Measurements from ENCODE around the gene SSU72.

GRCh38 chr1:1617516-1617915 is 42.9 kb upstream of the SSU72 start:
- TF ChIP-seq EZH2phosphoT487 (conservative IDR thresholded peaks at IDR 0.05; ENCODE audit: low read length) = no peak
- TF ChIP-seq, protein P1, sequence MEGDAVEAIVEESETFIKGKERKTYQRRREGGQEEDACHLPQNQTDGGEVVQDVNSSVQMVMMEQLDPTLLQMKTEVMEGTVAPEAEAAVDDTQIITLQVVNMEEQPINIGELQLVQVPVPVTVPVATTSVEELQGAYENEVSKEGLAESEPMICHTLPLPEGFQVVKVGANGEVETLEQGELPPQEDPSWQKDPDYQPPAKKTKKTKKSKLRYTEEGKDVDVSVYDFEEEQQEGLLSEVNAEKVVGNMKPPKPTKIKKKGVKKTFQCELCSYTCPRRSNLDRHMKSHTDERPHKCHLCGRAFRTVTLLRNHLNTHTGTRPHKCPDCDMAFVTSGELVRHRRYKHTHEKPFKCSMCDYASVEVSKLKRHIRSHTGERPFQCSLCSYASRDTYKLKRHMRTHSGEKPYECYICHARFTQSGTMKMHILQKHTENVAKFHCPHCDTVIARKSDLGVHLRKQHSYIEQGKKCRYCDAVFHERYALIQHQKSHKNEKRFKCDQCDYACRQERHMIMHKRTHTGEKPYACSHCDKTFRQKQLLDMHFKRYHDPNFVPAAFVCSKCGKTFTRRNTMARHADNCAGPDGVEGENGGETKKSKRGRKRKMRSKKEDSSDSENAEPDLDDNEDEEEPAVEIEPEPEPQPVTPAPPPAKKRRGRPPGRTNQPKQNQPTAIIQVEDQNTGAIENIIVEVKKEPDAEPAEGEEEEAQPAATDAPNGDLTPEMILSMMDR (IDR thresholded peaks at IDR 0.05; ENCODE audit: insufficient read depth, low read length, poor library complexity, severe bottlenecking) = no peak
